Measurements from ENCODE around the gene PAFAH1B1. TPM values are rescaled to one million over a fixed set of nuclear protein-coding genes. Genes with fewer than 3 reads are reported as not detected.
A peak's percentile ranks its signal among the peaks of the same experiment; 100 is the strongest.

Gene PAFAH1B1
- total RNA-seq, 1 experiment from 2014 or later = 181 TPM

- DNase-seq (ENCODE audit: low spot score) = no peak
- in situ Hi-C loops (cut with HindIII; ENCODE audit: low sequenced_read_pairs) = no loop called here
Measured at GRCh38 chr17:2708585-2709182, 115.2 kb downstream of the PAFAH1B1 start.

GRCh38 chr17:2709183-2709661, 115.8 kb downstream of the PAFAH1B1 start:
- no peak for DNase-seq (ENCODE audit: low spot score)
- in situ Hi-C loops (cut with HindIII; ENCODE audit: low sequenced_read_pairs) = no loop called here

- no peak for DNase-seq (ENCODE audit: low spot score)
- in situ Hi-C loops (cut with HindIII; ENCODE audit: low sequenced_read_pairs) = no loop called here
Measured at GRCh38 chr17:2710071-2710802, 116.8 kb downstream of the PAFAH1B1 start.

- no peak for DNase-seq (ENCODE audit: low spot score)
- in situ Hi-C loops (cut with HindIII; ENCODE audit: low sequenced_read_pairs) = no loop called here
Measured at GRCh38 chr17:2710803-2711607, 117.6 kb downstream of the PAFAH1B1 start.

GRCh38 chr17:2711608-2712299, 118.3 kb downstream of the PAFAH1B1 start, which contains the start of gene CLUH:
Gene CLUH, minus strand, starts transcription at chr17:2711764. Its CDS starts 103 bp downstream, at chr17:2711661.
- in situ Hi-C loops (cut with HindIII; ENCODE audit: low sequenced_read_pairs) = no loop called here
- DNase-seq (ENCODE audit: low spot score) = peak; percentile 94

- in situ Hi-C loops (cut with HindIII; ENCODE audit: low sequenced_read_pairs) = no loop called here
Measured at GRCh38 chr17:2712300-2713043, 119.0 kb downstream of the PAFAH1B1 start.

GRCh38 chr17:2713881-2714280, 120.4 kb downstream of the PAFAH1B1 start:
- in situ Hi-C loops (cut with HindIII; ENCODE audit: low sequenced_read_pairs) = no loop called here

More at GRCh38 chr17:2712300-2713043, 119.0 kb downstream of the PAFAH1B1 start:
- DNase-seq (ENCODE audit: low spot score) = peak; percentile 40

GRCh38 chr17:2716649-2717048, 123.2 kb downstream of the PAFAH1B1 start:
- no peak for DNase-seq (ENCODE audit: low spot score)
- in situ Hi-C loops (cut with HindIII; ENCODE audit: low sequenced_read_pairs) = no loop called here

More at GRCh38 chr17:2713881-2714280, 120.4 kb downstream of the PAFAH1B1 start:
- DNase-seq (ENCODE audit: low spot score) = peak; percentile 82

- in situ Hi-C loops (cut with HindIII; ENCODE audit: low sequenced_read_pairs) = no loop called here
- no peak for DNase-seq (ENCODE audit: low spot score)
Measured at GRCh38 chr17:2718150-2718938, 124.9 kb downstream of the PAFAH1B1 start.

- in situ Hi-C loops (cut with HindIII; ENCODE audit: low sequenced_read_pairs) = no loop called here
- no peak for DNase-seq (ENCODE audit: low spot score)
Measured at GRCh38 chr17:2719861-2720260, 126.4 kb downstream of the PAFAH1B1 start.

- in situ Hi-C loops (cut with HindIII; ENCODE audit: low sequenced_read_pairs) = no loop called here
- DNase-seq (ENCODE audit: low spot score) = no peak
Measured at GRCh38 chr17:2721603-2722002, 128.1 kb downstream of the PAFAH1B1 start.

- DNase-seq (ENCODE audit: low spot score) = no peak
- in situ Hi-C loops (cut with HindIII; ENCODE audit: low sequenced_read_pairs) = no loop called here
Measured at GRCh38 chr17:2722611-2723010, 129.2 kb downstream of the PAFAH1B1 start.

- DNase-seq (ENCODE audit: low spot score) = no peak
- in situ Hi-C loops (cut with HindIII; ENCODE audit: low sequenced_read_pairs) = no loop called here
Measured at GRCh38 chr17:2723505-2723996, 130.1 kb downstream of the PAFAH1B1 start.

- in situ Hi-C loops (cut with HindIII; ENCODE audit: low sequenced_read_pairs) = no loop called here
- DNase-seq (ENCODE audit: low spot score) = no peak
Measured at GRCh38 chr17:2723997-2724783, 130.7 kb downstream of the PAFAH1B1 start.

- peak; percentile 47 for DNase-seq (ENCODE audit: low spot score)
- in situ Hi-C loops (cut with HindIII; ENCODE audit: low sequenced_read_pairs) = no loop called here
Measured at GRCh38 chr17:2724784-2725164, 131.3 kb downstream of the PAFAH1B1 start.

GRCh38 chr17:2730764-2731353, 137.4 kb downstream of the PAFAH1B1 start:
- DNase-seq (ENCODE audit: low spot score) = no peak
- in situ Hi-C loops (cut with HindIII; ENCODE audit: low sequenced_read_pairs) = no loop called here

- no peak for DNase-seq (ENCODE audit: low spot score)
- in situ Hi-C loops (cut with HindIII; ENCODE audit: low sequenced_read_pairs) = no loop called here
Measured at GRCh38 chr17:2731807-2732206, 138.4 kb downstream of the PAFAH1B1 start.
